Activated T-helper 17 cell treated with anti-CD3 and anti-CD28 coated beads, Interleukin-2, amount 50 U/mL, for 72 hours (primary cell): ENCODE measurements around the gene AP3S2. TPM values are rescaled to one million over a fixed set of nuclear protein-coding genes. Genes with fewer than 3 reads are reported as not detected.

Experiments
- ATAC-seq: fragments of 150-1000 bp; cut with Tn5 transposase; replicated peaks from 2 replicates; pipeline ENCODE4 v1.10.0; 2021; ENCODE audit warnings: mild to moderate bottlenecking, moderate library complexity
- H3K27ac Mint-ChIP-seq: one replicate; pipeline ENCODE4 v1.8.0; 2022; ENCODE audit warnings: mixed read lengths
- H3K27me3 Mint-ChIP-seq: one replicate; pipeline ENCODE4 v1.8.0; 2022; ENCODE audit warnings: mixed read lengths
- H3K36me3 Mint-ChIP-seq: one replicate; pipeline ENCODE4 v1.8.0; 2022; ENCODE audit warnings: low read depth, mild to moderate bottlenecking, mixed read lengths
- H3K4me1 Mint-ChIP-seq: one replicate; pipeline ENCODE4 v1.8.0; 2022; ENCODE audit warnings: mixed read lengths
- H3K4me3 Mint-ChIP-seq: one replicate; pipeline ENCODE4 v1.8.0; 2022; ENCODE audit warnings: mild to moderate bottlenecking, mixed read lengths
- H3K9me3 Mint-ChIP-seq: one replicate; pipeline ENCODE4 v1.8.0; 2022; ENCODE audit warnings: mixed read lengths
- total RNA-seq, 2 donors: library from RNA; stranded (reverse); gene quantifications; one replicate each; pipeline ENCODE4 v1.2.3, GENCODE V29; 2022

Gene AP3S2
- total RNA-seq, 2 donors from 2014 or later = 14.0 to 16.0 TPM

DNA sequence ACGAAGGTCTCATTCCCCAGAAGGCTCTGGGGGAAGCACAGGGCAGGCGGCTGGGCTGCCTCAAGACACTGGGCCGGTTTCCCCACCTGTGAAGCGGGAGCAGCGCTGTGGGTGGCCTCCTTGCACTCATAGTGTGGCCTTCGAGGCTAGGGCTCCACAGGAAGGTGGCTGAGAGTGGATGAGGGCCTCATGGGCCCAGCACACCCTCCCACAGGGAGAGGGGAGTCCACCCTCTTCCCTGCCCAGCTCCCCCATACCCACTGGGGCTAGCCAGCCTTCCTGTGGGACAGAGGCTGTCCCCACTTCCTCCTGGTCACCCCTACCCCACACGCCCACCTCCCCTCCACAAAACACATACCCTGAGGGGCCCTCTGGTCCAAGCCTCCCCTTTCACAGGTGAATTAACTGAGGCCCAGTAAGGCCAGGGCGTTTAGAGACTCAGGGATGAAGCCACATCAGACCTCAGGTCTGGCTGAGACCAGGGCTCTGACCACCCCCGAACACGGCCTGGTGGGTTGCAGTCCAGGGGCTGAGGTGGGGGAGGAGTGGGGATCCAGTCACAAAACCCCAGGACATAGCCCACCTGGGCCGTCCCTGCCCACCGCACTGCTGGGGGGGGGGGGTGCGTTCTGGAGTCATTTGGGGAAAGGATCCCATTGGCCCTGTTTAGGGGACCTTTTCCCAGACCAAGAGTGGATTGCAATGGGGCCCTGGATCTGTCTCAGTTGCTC lies 80.2 kb downstream of the AP3S2 start:
- no peak overlapping the region for H3K27ac Mint-ChIP-seq
- H3K36me3 Mint-ChIP-seq = peaks cover 14% of the 10 kb centered on the region
- no peak for ATAC-seq
- no peaks in the 10 kb centered on the region for H3K4me1 Mint-ChIP-seq
- peaks cover 37% of the 10 kb centered on the region for H3K27me3 Mint-ChIP-seq
- no peak overlapping the region for H3K4me3 Mint-ChIP-seq
- H3K9me3 Mint-ChIP-seq = peaks cover 3% of the 10 kb centered on the region

DNA sequence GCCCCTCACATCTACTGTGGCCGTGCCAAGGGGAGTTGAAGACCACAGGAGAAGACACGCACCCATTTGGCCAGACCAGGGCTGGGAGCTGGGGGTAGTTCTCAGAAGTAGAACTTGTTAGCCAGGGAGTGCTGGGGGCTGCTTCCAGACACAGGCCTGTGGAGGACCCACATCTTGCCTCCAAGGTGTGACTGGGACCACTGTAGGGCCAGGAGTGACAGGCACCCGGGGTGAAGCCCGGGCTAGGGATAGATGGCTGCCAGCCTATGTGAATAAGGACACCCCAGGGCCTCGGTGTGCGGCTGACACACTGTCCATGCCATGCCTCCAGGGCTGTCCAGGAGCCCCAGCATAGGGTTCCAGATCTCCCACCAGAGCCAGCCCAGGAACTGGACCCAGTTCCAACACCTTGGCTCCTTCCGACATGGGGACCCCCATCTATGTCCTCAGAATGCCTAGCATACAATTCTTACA lies 80.9 kb downstream of the AP3S2 start:
- Mint-ChIP-seq H3K4me1 (no peaks in the 10 kb centered on the region), H3K9me3 (peaks cover 3% of the 10 kb centered on the region), H3K4me3 (no peak overlapping the region), H3K36me3 (peaks cover 14% of the 10 kb centered on the region), H3K27ac (no peak overlapping the region), H3K27me3 (peaks cover 33% of the 10 kb centered on the region)
- ATAC-seq = no peak

GRCh38 chr15:89812011-89812846 lies 81.6 kb downstream of the AP3S2 start:
- Mint-ChIP-seq H3K27me3 (peaks cover 32% of the 10 kb centered on the region), H3K4me3 (no peak overlapping the region), H3K36me3 (peaks cover 14% of the 10 kb centered on the region), H3K27ac (no peak overlapping the region), H3K4me1 (no peaks in the 10 kb centered on the region), H3K9me3 (peaks cover 3% of the 10 kb centered on the region)
- no peak for ATAC-seq

DNA sequence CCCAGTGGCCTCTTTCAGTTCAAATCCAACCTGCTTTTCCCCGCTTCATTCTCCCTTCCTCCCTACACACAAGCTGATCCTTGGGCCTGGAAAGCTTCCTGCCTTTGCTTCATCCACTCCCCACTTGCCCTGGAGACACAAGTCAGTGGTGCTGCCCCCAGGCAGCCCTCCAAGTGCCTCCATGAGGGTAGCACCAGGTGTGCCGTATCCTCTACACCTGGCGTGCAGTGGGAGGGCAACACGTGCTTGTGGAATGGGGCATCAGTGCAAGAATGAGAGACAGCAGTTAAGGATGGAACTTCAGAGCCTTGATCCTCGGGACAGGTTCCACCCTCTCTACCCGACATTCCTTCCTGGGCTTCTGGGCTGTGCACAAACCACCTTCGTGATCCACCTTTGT lies 83.0 kb downstream of the AP3S2 start:
- Mint-ChIP-seq H3K9me3 (no peaks in the 10 kb centered on the region), H3K4me3 (no peak overlapping the region), H3K27ac (no peak overlapping the region), H3K27me3 (peaks cover 23% of the 10 kb centered on the region), H3K36me3 (peaks cover 6% of the 10 kb centered on the region), H3K4me1 (no peaks in the 10 kb centered on the region)
- ATAC-seq = no peak

DNA sequence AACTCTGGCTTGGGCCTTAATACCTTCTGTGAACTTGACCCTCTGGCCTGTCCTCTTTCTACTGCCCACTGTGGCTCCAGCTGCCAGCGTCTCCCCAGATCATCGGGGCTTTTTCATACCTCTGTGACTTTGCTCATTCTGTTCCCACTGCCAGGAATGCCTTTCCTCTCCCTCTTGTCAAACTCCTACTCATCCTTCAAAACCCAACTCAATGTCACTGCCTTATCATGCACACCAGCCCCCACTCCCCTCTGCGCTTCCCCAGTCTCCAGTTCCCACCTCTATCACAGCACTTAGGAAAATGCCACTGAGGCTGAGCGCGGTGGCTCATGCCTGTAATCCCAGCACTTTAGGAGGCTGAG lies 84.0 kb downstream of the AP3S2 start:
- Mint-ChIP-seq H3K4me3 (no peak overlapping the region), H3K36me3 (no peaks in the 10 kb centered on the region), H3K4me1 (no peaks in the 10 kb centered on the region), H3K27ac (no peak overlapping the region), H3K27me3 (peaks cover 14% of the 10 kb centered on the region), H3K9me3 (no peaks in the 10 kb centered on the region)
- no peak for ATAC-seq

DNA sequence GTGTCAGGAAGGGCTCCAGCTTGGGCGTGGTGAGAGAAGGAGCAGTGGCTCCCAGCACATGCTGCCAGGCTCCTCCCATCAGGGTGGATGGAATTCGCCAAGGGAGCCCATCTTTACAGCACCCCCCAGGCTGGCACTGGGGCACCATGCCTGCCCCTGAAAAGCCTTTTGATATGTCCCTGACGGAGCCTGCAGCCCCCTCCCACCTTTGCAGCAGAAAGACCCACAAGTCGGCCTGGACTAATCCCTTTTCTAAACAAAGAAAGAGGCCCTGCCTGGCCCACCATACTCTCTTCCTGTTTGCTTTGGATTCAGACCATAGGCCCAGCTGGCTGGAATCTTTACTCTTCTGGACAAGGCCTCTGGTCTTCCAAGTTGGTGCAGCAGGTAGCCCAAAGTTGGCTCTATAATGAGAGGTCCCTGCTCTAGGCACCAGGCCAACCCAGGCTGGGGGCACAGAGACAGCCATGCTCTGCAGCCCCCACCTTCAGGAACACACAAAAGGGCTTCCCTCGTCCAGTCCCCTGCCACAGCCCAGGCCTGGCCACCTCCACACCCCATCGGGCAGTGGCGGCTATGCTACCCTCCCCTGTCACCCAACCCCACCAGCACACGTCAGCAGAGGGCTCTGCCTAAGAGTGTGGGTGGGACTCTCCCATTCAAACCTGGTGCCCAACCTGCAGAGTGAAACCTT lies 84.6 kb downstream of the AP3S2 start:
- no peak for ATAC-seq
- Mint-ChIP-seq H3K27ac (no peak overlapping the region), H3K9me3 (no peaks in the 10 kb centered on the region), H3K4me3 (no peak overlapping the region), H3K36me3 (no peaks in the 10 kb centered on the region), H3K27me3 (peaks cover 14% of the 10 kb centered on the region), H3K4me1 (no peaks in the 10 kb centered on the region)

GRCh38 chr15:89808160-89808870 lies 85.5 kb downstream of the AP3S2 start:
- no peak overlapping the region for H3K27ac Mint-ChIP-seq
- H3K4me3 Mint-ChIP-seq = no peak overlapping the region
- no peaks in the 10 kb centered on the region for H3K9me3 Mint-ChIP-seq
- H3K36me3 Mint-ChIP-seq = no peaks in the 10 kb centered on the region
- peaks cover 11% of the 10 kb centered on the region for H3K27me3 Mint-ChIP-seq
- H3K4me1 Mint-ChIP-seq = no peaks in the 10 kb centered on the region
- ATAC-seq = no peak

GRCh38 chr15:89807689-89808088 lies 86.1 kb downstream of the AP3S2 start:
- Mint-ChIP-seq H3K4me3 (no peak overlapping the region), H3K4me1 (no peaks in the 10 kb centered on the region), H3K27me3 (peaks cover 10% of the 10 kb centered on the region), H3K27ac (no peak overlapping the region), H3K9me3 (no peaks in the 10 kb centered on the region), H3K36me3 (no peaks in the 10 kb centered on the region)
- no peak for ATAC-seq

- ATAC-seq = no peak
- H3K4me1 Mint-ChIP-seq = no peaks in the 10 kb centered on the region
- no peak overlapping the region for H3K4me3 Mint-ChIP-seq
Measured at GRCh38 chr15:89806559-89807550, 86.9 kb downstream of the AP3S2 start.

DNA sequence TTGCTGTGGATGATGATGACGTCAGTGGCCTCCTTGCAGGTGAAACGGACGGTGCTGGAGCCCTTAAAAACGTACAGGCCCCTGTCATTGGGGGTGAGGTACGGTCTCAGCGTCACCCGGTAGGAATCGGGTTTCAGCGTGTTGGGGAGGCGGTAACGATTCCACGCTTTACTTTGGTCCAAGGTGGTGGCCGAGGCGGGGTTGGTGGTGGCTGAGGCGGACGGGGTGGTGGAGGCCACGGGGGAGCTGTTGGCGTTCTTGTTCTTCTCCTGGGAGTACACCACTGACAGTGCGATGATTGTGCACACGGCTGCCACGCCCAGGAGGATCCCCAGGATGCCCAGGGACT lies 87.6 kb downstream of the AP3S2 start:
- H3K27ac Mint-ChIP-seq = no peak overlapping the region
- no peaks in the 10 kb centered on the region for H3K9me3 Mint-ChIP-seq
- H3K4me1 Mint-ChIP-seq = no peaks in the 10 kb centered on the region
- H3K36me3 Mint-ChIP-seq = no peaks in the 10 kb centered on the region
- no peak for ATAC-seq
- H3K4me3 Mint-ChIP-seq = no peak overlapping the region
- peaks cover 11% of the 10 kb centered on the region for H3K27me3 Mint-ChIP-seq

More at GRCh38 chr15:89806559-89807550, 86.9 kb downstream of the AP3S2 start:
- Mint-ChIP-seq H3K9me3 (no peaks in the 10 kb centered on the region), H3K27ac (no peak overlapping the region), H3K36me3 (no peaks in the 10 kb centered on the region), H3K27me3 (peaks cover 12% of the 10 kb centered on the region)

DNA sequence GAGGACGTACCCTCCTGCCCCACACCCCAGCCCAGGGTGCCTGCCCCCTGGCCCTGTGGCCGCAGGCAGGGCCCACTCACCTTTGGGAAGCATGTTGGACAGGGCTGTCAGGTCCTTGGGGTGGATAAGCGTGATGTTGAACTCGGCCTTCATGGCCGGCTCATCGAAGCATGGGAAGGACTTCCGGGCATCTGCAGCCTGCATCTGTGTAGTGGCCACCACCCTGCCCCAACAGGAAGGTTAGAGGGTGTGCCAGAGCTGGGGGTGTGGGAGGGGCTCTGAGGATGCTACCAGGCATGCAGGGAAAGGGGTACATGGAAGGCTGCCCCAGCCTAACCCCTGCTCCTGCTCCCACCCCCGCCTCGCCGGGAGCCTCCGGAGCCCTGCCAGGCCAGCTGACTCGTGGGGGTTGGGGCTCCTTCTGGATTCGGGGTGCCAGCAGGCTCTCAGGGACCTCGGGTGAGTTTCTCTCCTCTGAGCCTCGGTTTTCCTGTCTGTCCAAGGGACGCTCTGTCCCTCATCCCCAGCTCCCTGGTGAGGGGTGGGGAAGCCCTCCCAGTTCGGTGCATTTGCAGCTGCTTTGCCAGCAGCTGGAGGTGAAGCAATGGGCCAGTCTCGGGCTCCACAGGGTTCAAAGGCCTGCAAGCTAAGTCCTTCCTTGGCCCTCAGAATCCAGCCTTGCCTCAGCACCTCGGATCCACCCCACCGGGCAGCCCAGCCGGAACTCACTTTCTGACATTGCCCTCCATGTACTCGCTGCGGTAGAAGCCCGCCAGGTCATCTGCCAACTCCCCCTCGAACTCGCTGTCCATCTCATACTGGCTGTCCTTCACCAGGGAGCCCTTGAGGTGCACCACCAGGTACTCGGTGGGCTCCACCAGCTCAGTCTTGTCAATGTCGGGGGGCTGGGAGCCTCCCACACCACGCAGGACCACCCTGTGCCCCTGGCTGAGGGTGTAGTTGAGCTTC lies 88.3 kb downstream of the AP3S2 start:
- Mint-ChIP-seq H3K27ac (no peak overlapping the region), H3K4me1 (no peaks in the 10 kb centered on the region), H3K36me3 (no peaks in the 10 kb centered on the region), H3K9me3 (no peaks in the 10 kb centered on the region), H3K27me3 (peaks cover 11% of the 10 kb centered on the region), H3K4me3 (no peak overlapping the region)
- no peak for ATAC-seq

- no peak overlapping the region for H3K4me3 Mint-ChIP-seq
- H3K9me3 Mint-ChIP-seq = no peaks in the 10 kb centered on the region
- no peaks in the 10 kb centered on the region for H3K4me1 Mint-ChIP-seq
Measured at GRCh38 chr15:89803941-89804800, 89.6 kb downstream of the AP3S2 start.

More at GRCh38 chr15:89803941-89804800, 89.6 kb downstream of the AP3S2 start:
- Mint-ChIP-seq H3K27me3 (peaks cover 7% of the 10 kb centered on the region), H3K27ac (no peak overlapping the region), H3K36me3 (no peaks in the 10 kb centered on the region)
- ATAC-seq = no peak
